Heart right ventricle (tissue), 16 donors: ENCODE measurements around the gene GNPTG. TPM values are rescaled to one million over a fixed set of nuclear protein-coding genes. Genes with fewer than 3 reads are reported as not detected.

Source experiments
- ATAC-seq, 8 donors: fragments of 200-7000 bp; cut with Tn5 transposase; one replicate each; pipeline ENCODE4 v1.9.1; 2020; ENCODE audit warnings: mild to moderate bottlenecking in 8 of 8, moderate library complexity in 8 of 8, moderate number of reproducible peaks in 1 of 8
- DNase-seq, 2 donors: peaks; one replicate each; pipeline ENCODE4 v3.0.0-alpha.2; 2020
- H3K27ac ChIP-seq, 10 donors: fragments of 200-600 bp; sonication (generic) in 2 of 10; one replicate each; pipeline versions ENCODE4 v1.5.0 to v1.8.0; 2020 to 2022; ENCODE audit warnings: mild to moderate bottlenecking in 3 of 10
- H3K27me3 ChIP-seq, 7 donors: fragments of 200-600 bp; one replicate each; pipeline ENCODE4 v1.8.0; 2021 to 2022; ENCODE audit warnings: mild to moderate bottlenecking in 2 of 7
- H3K36me3 ChIP-seq, 9 donors: fragments of 200-600 bp; sonication (generic) in 1 of 9; one replicate each; pipeline versions ENCODE4 v1.5.0 to v1.8.0; 2020 to 2022; ENCODE audit warnings: mild to moderate bottlenecking in 2 of 9
- H3K4me1 ChIP-seq, 9 donors: fragments of 200-600 bp; sonication (generic) in 1 of 9; one replicate each; pipeline versions ENCODE4 v1.5.0 to v1.8.0; 2020 to 2022; ENCODE audit warnings: mild to moderate bottlenecking in 4 of 9
- H3K4me3 ChIP-seq, 10 donors: fragments of 200-600 bp; sonication (generic) in 2 of 10; one replicate each; pipeline versions ENCODE4 v1.5.0 to v1.8.0; 2020 to 2022; ENCODE audit warnings: mild to moderate bottlenecking in 7 of 10, moderate library complexity in 2 of 10
- H3K9me3 ChIP-seq, 11 donors: fragments of 200-600 bp in 10 of 11; sonication (generic) in 2 of 11; one replicate each; pipeline versions ENCODE4 v1.5.0 to v1.8.0; 2013 to 2022; ENCODE audit warnings: mild to moderate bottlenecking in 2 of 11, control low read depth in 1 of 11, moderate library complexity in 1 of 11
- WGBS, 2 donors: extraction: QIAGEN DNeasy Blood & Tissue Kit; methylation state at CpG; one replicate each; pipeline ENCODE4 v1.1.7; 2013; ENCODE audit warnings: inconsistent platforms in 1 of 2; 5-methylcytosine and 5-hydroxymethylcytosine counted together
- intact Hi-C, 10 donors: fragments of 100-400 bp; cut with DNase I; formaldehyde crosslinking; loops; one replicate each; pipeline versions ENCODE4 v1.11.1 to v1.14.2; 2022
- polyA plus RNA-seq, 2 donors: library from polyadenylated mRNA; stranded (reverse); fragments of 200-250 nt; gene quantifications; one replicate each; pipeline ENCODE4 v1.2.3, GENCODE V29; 2013
- total RNA-seq, 10 donors: library from RNA; stranded (reverse); fragmentation: NEBNext Ultra II Directional in 3 of 10; extraction: Animal tissue kit (Norgen Biotek cat#: 25700) in 3 of 10; gene quantifications; one replicate each; pipeline versions ENCODE4 v1.2.1 to v1.2.4, GENCODE V29; 2021 to 2023
- TF ChIP-seq, protein P1 (sequence below), 9 donors: fragments of 200-600 bp; sonication (generic) in 2 of 9; IDR thresholded peaks; one replicate each; pipeline versions ENCODE4 v1.5.0 to v1.8.0; 2021 to 2022; ENCODE audit warnings: antibody characterized with exemption in 9 of 9, mild to moderate bottlenecking in 5 of 9, moderate library complexity in 1 of 9
- donor health status: Arrhythmogenic right ventricular cardiomyopathy.
- donor health status: ischemic (EF 13 %, LVEDD 7.1; RV severe dilation, severe dysfunction).
- donor health status: healthy with polysubstance abuse.
- donor health status: DM: no; HTN: yes; CAD: no.
- donor health status: DM: no; HTN: no; CAD: no.
- donor health status: ischemic (EF 25% LVEDD 6.9; RV normal size, moderate dysfunction).
- donor health status: ischemic (EF 25% LVEDD 5.7; RV mildly dilated, moderate dysfunction).
- donor health status: healthy.
- donor health status: DM: yes; HTN: yes; CAD: no.
- donor health status: Ischemic cardiomyopathy.
- donor health status: ischemic (EF 35%, LVEDD 5.7; RV mildly dilated, moderate dysfunction).
- donor health status: nonischemic (EF 11% LVEDD 7.7; RV severe dilation, severe dysfunction).
- donor health status: DM: yes; HTN: yes; CAD: no.
- donor health status: PGD.
- donor health status: ischemic (EF 29% LVEDD 5.4; RV normal size, mild dysfunction).
- donor health status: nonischemic (EF 23%, LVEDD 6.1; RV moderate dilation, normal function).

Gene GNPTG
- total and polyA plus RNA-seq, 12 donors = 24.8 to 56.3 (median 31.8) TPM

DNA sequence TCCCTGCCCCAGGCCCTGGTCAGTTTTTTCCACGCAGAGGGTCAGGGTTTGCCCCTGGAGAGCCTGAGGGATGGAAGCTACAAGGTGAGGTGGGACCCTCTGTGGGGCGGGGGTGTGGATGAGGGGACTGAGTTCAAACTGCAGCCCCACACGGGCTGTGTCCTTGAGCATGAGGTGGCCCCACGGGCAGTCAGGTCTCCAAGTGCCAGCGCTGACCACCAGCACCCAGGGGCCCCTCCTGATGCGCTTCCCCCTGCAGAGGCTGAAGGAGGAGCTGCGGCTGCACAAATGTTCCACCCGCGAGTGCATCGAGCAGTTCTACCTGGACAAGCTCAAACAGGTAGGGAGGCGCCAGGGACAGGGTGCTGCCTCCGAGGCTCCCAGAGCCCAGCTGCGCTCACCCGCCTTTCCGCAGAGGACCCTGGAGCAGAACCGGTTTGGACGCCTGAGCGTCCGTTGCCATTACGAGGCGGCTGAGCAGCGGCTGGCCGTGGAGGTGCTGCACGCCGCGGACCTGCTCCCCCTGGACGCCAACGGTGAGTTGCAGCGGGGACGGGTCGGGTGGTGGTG lies 4.4 kb upstream of the GNPTG start:
- Histone ChIP-seq H3K9me3 (no peaks in the 10 kb centered on the region), H3K27ac (no peak overlapping the region), H3K27me3 (no peaks in the 10 kb centered on the region), H3K4me3 (no peak overlapping the region), H3K36me3 (peaks cover 0 to 39% (median 14%) of the 10 kb centered on the region in 9 donors), H3K4me1 (peaks cover 9 to 27% (median 22%) of the 10 kb centered on the region in 9 donors)
- 91 to 94% methylated on average over 31 of the region's 31 CpGs for WGBS, 2 donors
- TF ChIP-seq, protein P1, sequence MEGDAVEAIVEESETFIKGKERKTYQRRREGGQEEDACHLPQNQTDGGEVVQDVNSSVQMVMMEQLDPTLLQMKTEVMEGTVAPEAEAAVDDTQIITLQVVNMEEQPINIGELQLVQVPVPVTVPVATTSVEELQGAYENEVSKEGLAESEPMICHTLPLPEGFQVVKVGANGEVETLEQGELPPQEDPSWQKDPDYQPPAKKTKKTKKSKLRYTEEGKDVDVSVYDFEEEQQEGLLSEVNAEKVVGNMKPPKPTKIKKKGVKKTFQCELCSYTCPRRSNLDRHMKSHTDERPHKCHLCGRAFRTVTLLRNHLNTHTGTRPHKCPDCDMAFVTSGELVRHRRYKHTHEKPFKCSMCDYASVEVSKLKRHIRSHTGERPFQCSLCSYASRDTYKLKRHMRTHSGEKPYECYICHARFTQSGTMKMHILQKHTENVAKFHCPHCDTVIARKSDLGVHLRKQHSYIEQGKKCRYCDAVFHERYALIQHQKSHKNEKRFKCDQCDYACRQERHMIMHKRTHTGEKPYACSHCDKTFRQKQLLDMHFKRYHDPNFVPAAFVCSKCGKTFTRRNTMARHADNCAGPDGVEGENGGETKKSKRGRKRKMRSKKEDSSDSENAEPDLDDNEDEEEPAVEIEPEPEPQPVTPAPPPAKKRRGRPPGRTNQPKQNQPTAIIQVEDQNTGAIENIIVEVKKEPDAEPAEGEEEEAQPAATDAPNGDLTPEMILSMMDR (IDR thresholded peaks at IDR 0.05) = no peak
- DNase-seq (no peak), ATAC-seq (no peak)
- intact Hi-C loops = loop anchor here in 1 of 10 donors (10.0 kb wide), 1 partner anchor 57 kb away; no protein-coding TSS in a partner anchor

DNA sequence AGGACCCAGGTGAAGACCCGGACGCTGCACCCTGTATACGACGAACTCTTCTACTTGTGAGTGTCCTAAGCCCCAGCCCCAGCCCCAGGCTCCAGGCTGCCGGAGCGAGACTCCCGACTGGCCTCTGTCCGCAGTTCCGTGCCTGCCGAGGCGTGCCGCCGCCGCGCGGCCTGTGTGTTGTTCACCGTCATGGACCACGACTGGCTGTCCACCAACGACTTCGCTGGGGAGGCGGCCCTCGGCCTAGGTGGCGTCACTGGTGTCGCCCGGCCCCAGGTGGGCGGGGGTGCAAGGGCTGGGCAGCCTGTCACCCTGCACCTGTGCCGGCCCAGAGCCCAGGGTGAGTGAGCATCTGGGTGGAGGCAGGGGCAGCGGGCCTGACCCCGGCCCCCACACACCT lies 3.8 kb upstream of the GNPTG start:
- Histone ChIP-seq H3K36me3 (peaks cover 0 to 39% (median 14%) of the 10 kb centered on the region in 9 donors), H3K4me1 (peaks cover 10 to 29% (median 23%) of the 10 kb centered on the region in 9 donors), H3K27me3 (no peaks in the 10 kb centered on the region), H3K27ac (no peak overlapping the region), H3K4me3 (no peak overlapping the region), H3K9me3 (no peaks in the 10 kb centered on the region)
- 89 to 92% methylated on average over 29 of the region's 29 CpGs for WGBS, 2 donors
- DNase-seq (no peak), ATAC-seq (no peak)
- TF ChIP-seq, protein P1 (IDR thresholded peaks at IDR 0.05) = no peak
- intact Hi-C loops = loop anchor here in 1 of 10 donors (10.0 kb wide), 1 partner anchor 57 kb away; no protein-coding TSS in a partner anchor

DNA sequence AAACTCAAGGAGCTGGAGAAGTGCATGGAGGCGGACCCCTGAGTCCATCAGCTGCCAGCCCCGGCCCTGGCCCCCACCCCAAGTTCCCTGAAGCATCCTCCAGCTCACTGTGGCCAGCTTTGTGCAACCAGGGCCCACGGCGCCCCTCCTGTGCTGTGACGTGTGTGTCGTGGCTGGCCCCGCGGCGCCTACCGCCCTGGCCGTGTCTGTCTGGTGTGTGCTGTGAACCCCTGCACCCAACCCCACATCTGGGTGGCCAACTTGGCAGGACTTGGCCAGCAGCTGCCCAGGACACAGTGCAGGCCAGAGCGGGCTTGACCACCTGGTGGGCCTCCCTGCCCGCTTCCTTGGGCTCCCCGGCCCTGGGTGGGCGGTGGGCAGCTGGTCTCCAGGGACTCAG lies 3.3 kb upstream of the GNPTG start:
- H3K9me3 ChIP-seq = no peaks in the 10 kb centered on the region
- TF ChIP-seq, protein P1 (IDR thresholded peaks at IDR 0.05) = no peak
- 92 to 94% methylated on average over 15 of the region's 15 CpGs for WGBS, 2 donors
- no peak overlapping the region for H3K4me3 ChIP-seq
- H3K27me3 ChIP-seq = no peaks in the 10 kb centered on the region
- H3K4me1 ChIP-seq = peaks cover 11 to 30% (median 27%) of the 10 kb centered on the region in 9 donors
- no peak for DNase-seq
- no peak overlapping the region for H3K27ac ChIP-seq
- intact Hi-C loops = loop anchor here in 1 of 10 donors (10.0 kb wide), 1 partner anchor 56 kb away; no protein-coding TSS in a partner anchor
- no peak for ATAC-seq
- peaks cover 0 to 39% (median 14%) of the 10 kb centered on the region in 9 donors for H3K36me3 ChIP-seq

DNA sequence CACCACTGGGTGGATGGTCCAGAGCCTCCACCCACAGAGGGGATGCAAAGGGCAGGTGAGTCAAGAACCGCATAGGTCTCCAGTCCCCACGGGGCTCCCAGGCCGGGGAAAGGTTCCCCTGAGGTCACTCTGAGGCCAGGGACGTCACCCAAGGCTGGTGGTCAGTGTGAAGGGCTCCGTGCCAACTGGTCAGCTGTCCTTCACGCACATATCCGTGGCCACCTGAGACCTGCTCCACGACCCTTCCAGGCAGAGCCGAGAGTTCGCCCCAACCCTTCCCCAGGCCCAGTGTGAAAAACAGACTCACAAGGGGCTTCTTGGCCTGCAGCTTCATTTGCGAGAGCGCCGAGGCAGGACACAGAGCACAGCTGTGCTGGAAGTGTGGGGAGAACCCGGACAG lies 2.8 kb upstream of the GNPTG start:
- Histone ChIP-seq H3K36me3 (peaks cover 0 to 39% (median 14%) of the 10 kb centered on the region in 9 donors), H3K27me3 (no peaks in the 10 kb centered on the region), H3K27ac (no peak overlapping the region), H3K9me3 (no peaks in the 10 kb centered on the region), H3K4me3 (no peak overlapping the region), H3K4me1 (peaks cover 11 to 34% (median 29%) of the 10 kb centered on the region in 9 donors)
- TF ChIP-seq, protein P1 (IDR thresholded peaks at IDR 0.05) = no peak
- DNase-seq (no peak), ATAC-seq (no peak)
- intact Hi-C loops = loop anchor here in 1 of 10 donors (10.0 kb wide), 1 partner anchor 56 kb away; no protein-coding TSS in a partner anchor
- 79 to 81% methylated on average over 14 of the region's 14 CpGs for WGBS, 2 donors
